Sigmoid colon (tissue), 7 donors: ENCODE data around the gene PARVB. TPM values are rescaled to one million over a fixed set of nuclear protein-coding genes. Genes with fewer than 3 reads are reported as not detected.

Experiments used
- DNase-seq: peaks from one replicate; pipeline ENCODE4 v3.0.0-alpha.2; 2019
- H3K27ac ChIP-seq, 4 donors: fragments of 200-600 bp; sonication (generic); one replicate each; pipeline ENCODE4 v1.5.1; 2016 to 2019; ENCODE audit warnings: mild to moderate bottlenecking in 1 of 4
- H3K27me3 ChIP-seq, 3 donors: fragments of 200-600 bp; sonication (generic); one replicate each; pipeline ENCODE4 v1.5.1; 2019; ENCODE audit warnings: mild to moderate bottlenecking in 1 of 3
- H3K36me3 ChIP-seq, 4 donors: fragments of 200-600 bp; sonication (generic); one replicate each; pipeline ENCODE4 v1.5.1; 2016 to 2019
- H3K4me1 ChIP-seq, 4 donors: fragments of 200-600 bp; sonication (generic); one replicate each; pipeline ENCODE4 v1.5.1; 2017 to 2019
- H3K4me3 ChIP-seq, 4 donors: fragments of 200-600 bp; sonication (generic); one replicate each; pipeline ENCODE4 v1.5.1; 2017 to 2019; ENCODE audit warnings: mild to moderate bottlenecking in 2 of 4, moderate library complexity in 1 of 4
- H3K9me3 ChIP-seq, 4 donors: fragments of 200-600 bp in 3 of 4; sonication (generic) in 3 of 4; one replicate each; pipeline versions ENCODE4 v1.5.1 to v1.6.1; 2013 to 2019
- EP300 ChIP-seq, 4 donors: sonication (generic); formaldehyde crosslinking; IDR thresholded peaks; one replicate each; pipeline ENCODE4 v1.6.1; 2017; ENCODE audit warnings: antibody characterized with exemption in 4 of 4
- POLR2A ChIP-seq, 2 donors: fragments of 450-650 bp; IDR thresholded peaks; one replicate each; pipeline ENCODE4 v1.6.1; 2016; ENCODE audit warnings: antibody characterized with exemption in 2 of 2, mild to moderate bottlenecking in 2 of 2, moderate library complexity in 2 of 2
- POLR2AphosphoS5 ChIP-seq, 4 donors: sonication (generic); formaldehyde crosslinking; IDR thresholded peaks; one replicate each; pipeline ENCODE4 v1.6.1; 2017; ENCODE audit warnings: antibody characterized with exemption in 4 of 4
- whole genome bisulfite sequencing, 2 donors: extraction: QIAGEN DNeasy Blood & Tissue Kit; methylation state at CpG; one replicate each; pipeline ENCODE4 v1.1.7; 2013; 5-methylcytosine and 5-hydroxymethylcytosine counted together
- intact Hi-C: fragments of 100-400 bp; cut with DNase I; formaldehyde crosslinking; loops from one replicate; pipeline ENCODE4 v1.15.1; 2023
- polyA plus RNA-seq, 3 donors: library from polyadenylated mRNA; stranded (reverse); fragments of 200-250 nt; gene quantifications; one replicate each; pipeline ENCODE4 v1.2.3, GENCODE V29; 2013
- total RNA-seq, 4 donors: library from RNA; depleted of rRNA; stranded (reverse); fragments of >200 nt; gene quantifications; one replicate each; pipeline ENCODE4 v1.1.0, GENCODE V29; 2016
- TF ChIP-seq, protein P1 (sequence below), 4 experiments: fragments of 450-650 bp in 3 of 4; fragments of 200-600 bp in 1 of 4; IDR thresholded peaks; one replicate each; pipeline ENCODE4 v1.5.1; 2016 to 2019; ENCODE audit warnings: antibody characterized with exemption in 4 of 4, mild to moderate bottlenecking in 3 of 4, moderate library complexity in 2 of 4
- donor health status: healthy with polysubstance abuse.
- donor health status: Bipolar disorder and iron deficiency.
- donor health status: healthy.

The PARVB gene
- total and polyA plus RNA-seq, 7 donors, result 6.9 to 21.6 (median 18.9) TPM

DNA sequence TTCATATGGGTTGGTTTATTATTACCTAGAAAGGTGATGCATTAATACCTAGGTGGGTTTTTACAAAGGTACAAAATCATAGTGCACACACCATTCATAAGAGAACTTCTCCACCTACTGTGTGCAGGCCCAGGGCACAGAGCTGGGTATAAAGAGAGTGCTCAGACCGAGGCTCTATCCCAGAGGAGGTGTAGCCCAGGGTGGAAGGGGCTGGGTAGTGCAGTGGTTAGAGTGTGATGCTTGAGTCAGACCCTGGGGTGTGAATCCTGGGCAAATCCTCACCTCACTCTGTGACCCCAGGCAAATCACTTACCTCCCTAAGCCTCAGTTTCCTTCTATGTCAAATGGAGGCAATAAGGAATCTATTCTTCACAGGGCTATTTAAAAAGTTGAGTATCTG is 188.8 kb downstream of the PARVB start:
- Histone ChIP-seq H3K27me3 (no peaks in the 10 kb centered on the region), H3K9me3 (peaks cover 0 to 5% (median 0%) of the 10 kb centered on the region in 4 donors), H3K4me1 (peaks cover 0 to 21% (median 14%) of the 10 kb centered on the region in 4 donors), H3K4me3 (no peak overlapping the region), H3K27ac (no peak overlapping the region), H3K36me3 (no peaks in the 10 kb centered on the region)
- intact Hi-C loops, result no loop called here
- no peak for TF ChIP-seq POLR2A (IDR thresholded peaks at IDR 0.05)
- TF ChIP-seq POLR2AphosphoS5 (IDR thresholded peaks at IDR 0.05), result no peak
- TF ChIP-seq EP300 (IDR thresholded peaks at IDR 0.05), result no peak
- TF ChIP-seq, protein P1, sequence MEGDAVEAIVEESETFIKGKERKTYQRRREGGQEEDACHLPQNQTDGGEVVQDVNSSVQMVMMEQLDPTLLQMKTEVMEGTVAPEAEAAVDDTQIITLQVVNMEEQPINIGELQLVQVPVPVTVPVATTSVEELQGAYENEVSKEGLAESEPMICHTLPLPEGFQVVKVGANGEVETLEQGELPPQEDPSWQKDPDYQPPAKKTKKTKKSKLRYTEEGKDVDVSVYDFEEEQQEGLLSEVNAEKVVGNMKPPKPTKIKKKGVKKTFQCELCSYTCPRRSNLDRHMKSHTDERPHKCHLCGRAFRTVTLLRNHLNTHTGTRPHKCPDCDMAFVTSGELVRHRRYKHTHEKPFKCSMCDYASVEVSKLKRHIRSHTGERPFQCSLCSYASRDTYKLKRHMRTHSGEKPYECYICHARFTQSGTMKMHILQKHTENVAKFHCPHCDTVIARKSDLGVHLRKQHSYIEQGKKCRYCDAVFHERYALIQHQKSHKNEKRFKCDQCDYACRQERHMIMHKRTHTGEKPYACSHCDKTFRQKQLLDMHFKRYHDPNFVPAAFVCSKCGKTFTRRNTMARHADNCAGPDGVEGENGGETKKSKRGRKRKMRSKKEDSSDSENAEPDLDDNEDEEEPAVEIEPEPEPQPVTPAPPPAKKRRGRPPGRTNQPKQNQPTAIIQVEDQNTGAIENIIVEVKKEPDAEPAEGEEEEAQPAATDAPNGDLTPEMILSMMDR (IDR thresholded peaks at IDR 0.05), result no peak
- no peak for DNase-seq
- WGBS, 2 donors, result 69 to 79% methylated on average over 1 of the region's 1 CpG

DNA sequence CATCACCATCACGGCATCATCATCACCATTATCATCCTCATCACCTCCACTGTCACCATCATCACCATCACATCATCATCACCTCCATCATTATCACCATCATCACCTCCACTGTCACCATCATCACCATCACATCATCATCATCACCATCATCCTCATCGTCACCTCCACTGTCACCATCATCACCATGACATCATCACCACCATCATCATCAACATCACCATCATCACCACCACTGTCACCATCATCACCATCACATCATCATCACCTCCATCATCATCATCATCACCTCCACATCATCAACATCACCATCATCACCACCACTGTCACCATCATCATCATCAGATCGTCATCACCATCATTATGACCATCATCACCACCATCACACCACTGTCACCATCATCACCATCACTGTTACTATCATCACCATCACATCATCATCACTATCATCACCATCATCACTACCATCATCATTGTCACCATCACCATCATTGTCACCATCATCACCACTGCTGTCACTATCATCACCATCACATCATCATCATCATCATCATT is 189.5 kb downstream of the PARVB start:
- Histone ChIP-seq H3K36me3 (no peaks in the 10 kb centered on the region), H3K27ac (no peak overlapping the region), H3K9me3 (peaks cover 0 to 5% (median 0%) of the 10 kb centered on the region in 4 donors), H3K4me1 (peaks cover 0 to 21% (median 14%) of the 10 kb centered on the region in 4 donors), H3K4me3 (no peak overlapping the region), H3K27me3 (no peaks in the 10 kb centered on the region)
- intact Hi-C loops, result no loop called here
- no peak for DNase-seq
- WGBS, 2 donors, result 76 to 92% methylated on average over 3 of the region's 3 CpGs
- TF ChIP-seq POLR2AphosphoS5 (IDR thresholded peaks at IDR 0.05), result no peak
- TF ChIP-seq EP300 (IDR thresholded peaks at IDR 0.05), result no peak
- TF ChIP-seq POLR2A (IDR thresholded peaks at IDR 0.05), result no peak
- TF ChIP-seq, protein P1 (IDR thresholded peaks at IDR 0.05), result no peak

DNA sequence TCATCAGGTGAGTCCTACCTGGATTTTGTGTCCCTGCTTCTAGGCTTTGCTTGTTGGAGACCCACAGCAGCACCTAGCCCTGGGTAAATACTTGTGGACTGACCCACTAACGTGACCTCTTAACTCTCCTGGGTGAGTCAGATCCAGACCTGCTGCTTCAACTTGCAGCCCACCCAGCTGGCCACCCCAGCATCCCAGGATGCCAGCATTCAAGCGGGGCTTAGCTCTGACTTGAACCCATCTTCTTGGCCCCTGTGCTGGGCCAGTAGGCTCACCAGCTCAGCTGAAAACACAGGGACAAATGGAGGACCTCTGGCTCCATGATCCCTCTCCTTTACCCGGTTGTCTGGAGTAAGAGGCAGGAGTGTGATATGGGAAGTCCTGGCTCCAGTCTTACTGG is 190.1 kb downstream of the PARVB start:
- H3K4me3 ChIP-seq, result no peak overlapping the region
- no peaks in the 10 kb centered on the region for H3K36me3 ChIP-seq
- peaks cover 0 to 21% (median 14%) of the 10 kb centered on the region in 4 donors for H3K4me1 ChIP-seq
- WGBS, 2 donors, result 85 to 90% methylated on average over 3 of the region's 3 CpGs
- no peak overlapping the region for H3K27ac ChIP-seq
- no peak for DNase-seq
- TF ChIP-seq POLR2A (IDR thresholded peaks at IDR 0.05) (no peak), EP300 (IDR thresholded peaks at IDR 0.05) (no peak), POLR2AphosphoS5 (IDR thresholded peaks at IDR 0.05) (no peak)
- TF ChIP-seq, protein P1 (IDR thresholded peaks at IDR 0.05), result no peak
- no peaks in the 10 kb centered on the region for H3K27me3 ChIP-seq
- intact Hi-C loops, result no loop called here
- H3K9me3 ChIP-seq, result peaks cover 0 to 5% (median 0%) of the 10 kb centered on the region in 4 donors

DNA sequence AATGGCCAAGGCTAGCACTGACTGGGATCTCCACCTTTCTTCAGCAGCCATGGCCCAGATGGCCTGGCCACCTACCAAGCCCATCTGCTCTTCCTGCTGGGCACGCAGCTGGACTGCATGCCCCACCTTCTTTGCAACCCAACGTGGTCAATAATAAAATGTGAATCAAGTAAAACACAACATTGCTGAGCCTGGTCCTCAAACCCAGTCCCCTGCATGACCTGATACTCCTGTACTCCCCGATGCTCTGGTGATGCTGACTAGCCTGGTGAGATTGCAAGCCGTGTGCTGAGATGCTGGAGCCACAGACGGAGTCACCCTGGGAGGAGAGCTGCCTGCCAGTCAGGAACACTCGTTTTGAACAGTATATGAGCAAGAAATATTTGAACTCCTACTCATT is 190.7 kb downstream of the PARVB start:
- Histone ChIP-seq H3K4me1 (peaks cover 0 to 21% (median 14%) of the 10 kb centered on the region in 4 donors), H3K9me3 (no peaks in the 10 kb centered on the region), H3K36me3 (no peaks in the 10 kb centered on the region), H3K4me3 (no peak overlapping the region), H3K27ac (no peak overlapping the region), H3K27me3 (no peaks in the 10 kb centered on the region)
- DNase-seq, result no peak
- intact Hi-C loops, result no loop called here
- WGBS, 2 donors, result 78 to 88% methylated on average over 6 of the region's 6 CpGs
- TF ChIP-seq POLR2A (IDR thresholded peaks at IDR 0.05) (no peak), EP300 (IDR thresholded peaks at IDR 0.05) (no peak), POLR2AphosphoS5 (IDR thresholded peaks at IDR 0.05) (no peak)
- TF ChIP-seq, protein P1 (IDR thresholded peaks at IDR 0.05), result no peak

DNA sequence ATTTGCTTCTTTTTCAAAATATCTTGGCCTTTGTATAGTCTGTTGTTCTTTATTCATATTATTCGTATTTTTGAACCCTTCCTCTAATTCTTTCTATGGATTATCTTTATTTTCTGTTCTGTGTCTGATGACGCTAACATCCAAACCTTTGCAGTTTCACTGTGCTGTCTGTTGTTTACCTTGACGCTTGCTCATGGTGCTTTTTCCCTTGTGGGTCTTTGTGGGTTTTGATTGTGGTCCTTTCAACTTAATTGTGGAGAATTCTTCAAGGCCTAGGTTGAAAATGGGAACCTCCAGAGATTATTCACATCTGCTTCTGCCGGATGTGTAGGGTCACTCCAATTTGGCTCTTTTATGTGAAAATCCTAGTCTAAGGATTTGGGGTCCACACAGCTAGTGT is 191.2 kb downstream of the PARVB start:
- Histone ChIP-seq H3K36me3 (no peaks in the 10 kb centered on the region), H3K9me3 (no peaks in the 10 kb centered on the region), H3K4me3 (no peak overlapping the region), H3K4me1 (peaks cover 0 to 21% (median 14%) of the 10 kb centered on the region in 4 donors), H3K27ac (no peak overlapping the region), H3K27me3 (no peaks in the 10 kb centered on the region)
- 81 to 94% methylated on average over 4 of the region's 4 CpGs for WGBS, 2 donors
- no peak for DNase-seq
- intact Hi-C loops, result no loop called here
- TF ChIP-seq, protein P1 (IDR thresholded peaks at IDR 0.05), result no peak
- TF ChIP-seq POLR2AphosphoS5 (IDR thresholded peaks at IDR 0.05), result no peak
- TF ChIP-seq POLR2A (IDR thresholded peaks at IDR 0.05), result no peak
- TF ChIP-seq EP300 (IDR thresholded peaks at IDR 0.05), result no peak
